HEK293T (cell line): Measurements from ENCODE around the gene CDHR2.

Experiments
- CTCF ChIA-PET: fragments of 350-600 bp; formaldehyde crosslinking; extraction: SDS; loops from one replicate; lab custom pipeline; 2021; ENCODE audit warnings: antibody characterized with exemption, inconsistent platforms; lab: Yijun Ruan, JAX
- POLR2A ChIA-PET: fragments of 350-600 bp; formaldehyde crosslinking; extraction: SDS; loops from one replicate; lab custom pipeline; 2020; ENCODE audit warnings: antibody characterized with exemption, inconsistent platforms; lab: Yijun Ruan, JAX
- DNase-seq: peaks from one replicate; pipeline ENCODE4 v3.0.0; 2012; ENCODE audit warnings: mixed read lengths; ENCODE audit errors: extremely low spot score
- ARNT ChIP-seq: fragments of 450-650 bp; IDR thresholded peaks from 2 replicates; pipeline ENCODE4 v1.6.1; 2017; ENCODE audit warnings: mild to moderate bottlenecking
- BHLHE40 ChIP-seq: fragments of 450-650 bp; IDR thresholded peaks from 2 replicates; pipeline ENCODE4 v1.6.1; 2016; ENCODE audit warnings: mild to moderate bottlenecking, moderate library complexity, borderline replicate concordance
- CTBP1 ChIP-seq: fragments of 450-650 bp; IDR thresholded peaks from 2 replicates; pipeline ENCODE4 v1.6.1; 2016; ENCODE audit warnings: borderline replicate concordance
- ELF4 ChIP-seq: fragments of 450-650 bp; IDR thresholded peaks from 2 replicates; pipeline ENCODE4 v1.6.1; 2017; ENCODE audit warnings: antibody characterized with exemption
- FOXA1 ChIP-seq: fragments of 450-650 bp; IDR thresholded peaks from 2 replicates; pipeline ENCODE4 v1.6.1; 2016; ENCODE audit warnings: mild to moderate bottlenecking
- FOXK2 ChIP-seq: fragments of 450-650 bp; IDR thresholded peaks from 2 replicates; pipeline ENCODE4 v1.6.1; 2016; ENCODE audit warnings: mild to moderate bottlenecking
- FOXM1 ChIP-seq: fragments of 450-650 bp; IDR thresholded peaks from 2 replicates; pipeline ENCODE4 v1.6.1; 2017; ENCODE audit warnings: mild to moderate bottlenecking, borderline replicate concordance
- HDGF ChIP-seq: fragments of 450-650 bp; IDR thresholded peaks from 2 replicates; pipeline ENCODE4 v1.6.1; 2017; ENCODE audit warnings: antibody characterized with exemption, borderline replicate concordance
- L3MBTL2 ChIP-seq: fragments of 450-650 bp; conservative IDR thresholded peaks from 2 replicates; pipeline ENCODE4 v1.6.1; 2016; ENCODE audit warnings: mild to moderate bottlenecking
- LEF1 ChIP-seq: fragments of 450-650 bp; IDR thresholded peaks from 2 replicates; pipeline ENCODE4 v1.6.1; 2017; ENCODE audit warnings: mild to moderate bottlenecking, borderline replicate concordance
- NFRKB ChIP-seq: fragments of 450-650 bp; IDR thresholded peaks from 2 replicates; pipeline ENCODE4 v1.6.1; 2016; ENCODE audit warnings: mild to moderate bottlenecking, moderate library complexity
- PKNOX1 ChIP-seq: fragments of 450-650 bp; IDR thresholded peaks from 2 replicates; pipeline ENCODE4 v1.6.1; 2016
- SP1 ChIP-seq: fragments of 450-650 bp; IDR thresholded peaks from 2 replicates; pipeline ENCODE4 v1.6.1; 2017
- SUZ12 ChIP-seq: fragments of 450-650 bp; IDR thresholded peaks from 2 replicates; pipeline ENCODE4 v1.6.1; 2016; ENCODE audit warnings: mild to moderate bottlenecking
- TARDBP ChIP-seq: fragments of 450-650 bp; IDR thresholded peaks from 2 replicates; pipeline ENCODE4 v1.6.1; 2016
- ZNF384 ChIP-seq: fragments of 450-650 bp; IDR thresholded peaks from 2 replicates; pipeline ENCODE4 v1.6.1; 2016

The CDHR2 gene

DNA sequence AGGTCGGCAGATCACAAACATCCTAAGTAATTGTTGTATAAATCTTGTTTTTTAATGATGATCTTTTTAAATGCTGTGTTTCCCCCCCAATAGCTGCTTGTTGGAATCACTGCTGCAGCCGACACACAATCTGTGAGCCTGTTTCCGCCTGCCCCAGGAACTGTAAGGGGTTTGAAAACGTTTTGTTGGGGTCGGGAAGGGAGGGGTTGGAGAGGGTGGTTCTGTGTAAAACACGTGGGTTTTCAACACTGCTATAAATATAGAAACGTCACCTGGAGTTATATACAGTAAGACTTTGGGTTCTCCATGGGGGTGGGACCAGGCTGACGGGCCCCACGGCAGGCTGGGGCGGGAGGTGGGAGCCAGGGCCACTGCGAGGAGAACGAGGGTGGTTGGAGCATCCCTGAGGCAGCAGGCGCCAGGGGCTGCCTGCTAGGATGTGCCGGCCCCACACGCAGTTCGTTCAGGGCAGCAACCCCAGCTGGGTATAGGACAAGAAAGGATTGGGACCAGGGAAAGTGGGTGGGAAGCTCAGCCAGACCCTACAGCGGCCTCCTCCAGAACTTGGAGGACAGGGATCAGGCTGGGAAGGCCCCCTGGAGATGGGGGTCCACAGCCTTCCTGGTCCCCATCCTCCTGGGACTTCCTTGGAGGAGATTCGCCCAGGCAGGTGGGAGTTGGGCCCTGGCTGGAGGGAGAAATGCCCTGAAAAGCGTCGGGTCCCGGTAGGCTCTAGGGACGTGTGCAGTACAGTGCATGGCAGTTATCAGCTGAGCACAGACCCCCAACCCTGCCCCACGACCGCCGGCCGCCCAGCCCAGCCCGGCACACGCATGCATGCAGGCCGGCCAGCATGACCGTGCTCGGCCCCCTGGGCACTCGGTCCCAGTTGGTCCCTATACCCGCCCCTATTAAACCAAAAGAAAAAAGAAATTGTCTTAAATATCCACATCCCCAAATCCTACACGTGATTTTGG lies 21.6 kb upstream of the CDHR2 start:
- TF ChIP-seq SP1 (no peak), CTBP1 (no peak), FOXA1 (no peak), ZNF384 (no peak), NFRKB (no peak), TARDBP (no peak), PKNOX1 (no peak), ARNT (no peak), FOXM1 (no peak), HDGF (no peak), LEF1 (no peak), ELF4 (no peak), BHLHE40 (no peak), SUZ12 (no peak), L3MBTL2 (no peak), FOXK2 (no peak)
- ChIA-PET POLR2A (interaction anchor here (2.2 kb wide), 1 partner anchor 10 kb away, joined by 9 read pairs; the partner anchor contains the start of gene RNF44), CTCF (no interaction called here)
- DNase-seq: no peak

GRCh38 chr5:176528301-176528700 lies 20.8 kb upstream of the CDHR2 start:
- POLR2A ChIA-PET: interaction anchor here (2.2 kb wide), 1 partner anchor 9 kb away, joined by 9 read pairs; the partner anchor contains the start of gene RNF44
- DNase-seq: no peak
- CTCF ChIA-PET: no interaction called here

DNA sequence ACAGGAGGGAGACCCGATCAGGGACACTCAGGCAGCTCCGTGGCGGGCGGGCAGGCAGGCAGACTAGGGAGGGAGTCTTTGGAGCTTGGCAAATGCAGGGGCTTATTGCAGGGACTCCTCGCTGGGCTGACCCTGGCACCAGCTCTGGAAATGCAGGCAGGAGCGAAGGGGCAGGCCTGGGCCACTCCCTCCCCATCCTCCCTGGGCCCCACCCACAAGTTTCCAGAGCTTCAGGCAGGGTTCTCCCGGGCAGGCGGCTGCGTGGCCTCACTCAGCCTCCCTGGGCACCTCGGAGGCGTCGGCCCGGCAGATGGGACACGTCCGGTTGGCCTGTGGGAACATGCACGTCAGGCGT lies 20.4 kb upstream of the CDHR2 start:
- CTCF ChIA-PET: no interaction called here
- no peak for DNase-seq
- POLR2A ChIA-PET: interaction anchor here (2.2 kb wide), 1 partner anchor 9 kb away, joined by 9 read pairs; the partner anchor contains the start of gene RNF44
- TF ChIP-seq ZNF384 (no peak), LEF1 (no peak), FOXK2 (no peak), ELF4 (no peak), ARNT (no peak)

More at GRCh38 chr5:176528301-176528700, 20.8 kb upstream of the CDHR2 start:
- TF ChIP-seq ARNT: no peak
- TF ChIP-seq HDGF: no peak
- no peak for TF ChIP-seq BHLHE40
- no peak for TF ChIP-seq SP1
- no peak for TF ChIP-seq L3MBTL2
- TF ChIP-seq SUZ12: no peak

DNA sequence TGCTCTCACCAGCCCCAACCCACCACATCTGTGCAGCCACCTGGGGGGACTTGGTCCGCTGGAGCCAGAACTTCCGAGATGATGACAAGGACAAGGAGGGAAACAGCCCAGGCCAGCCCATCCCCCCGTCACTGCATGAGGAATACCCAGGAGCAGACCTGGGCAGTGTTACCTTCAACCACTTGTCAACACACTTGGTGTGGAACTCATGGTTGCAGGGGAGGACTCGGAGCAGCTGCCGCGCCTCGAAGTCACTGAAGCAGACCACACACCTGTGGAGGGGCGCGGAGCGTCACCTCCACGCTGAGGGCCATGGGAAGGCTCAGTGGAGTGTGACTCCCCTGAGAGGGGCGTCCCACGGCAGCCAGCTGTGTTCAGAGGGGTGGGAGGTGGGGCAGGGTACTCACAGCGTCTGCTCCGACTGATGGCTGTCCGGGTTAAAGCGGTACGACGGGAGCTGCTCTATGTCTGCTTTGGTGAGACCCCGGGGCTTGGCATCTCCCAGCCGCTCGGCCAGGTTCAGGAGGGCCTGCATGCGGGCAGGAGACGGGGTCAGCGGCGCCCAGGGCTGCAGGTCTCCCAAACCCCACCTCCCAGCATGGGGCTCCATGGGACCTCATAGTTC lies 19.9 kb upstream of the CDHR2 start:
- no peak for DNase-seq
- CTCF ChIA-PET: no interaction called here
- POLR2A ChIA-PET: interaction anchor here (2.2 kb wide), 1 partner anchor 8 kb away, joined by 9 read pairs; the partner anchor contains the start of gene RNF44
- no peak for TF ChIP-seq ZNF384
- TF ChIP-seq PKNOX1: no peak
- no peak for TF ChIP-seq FOXM1
- TF ChIP-seq HDGF: no peak
- TF ChIP-seq ELF4: no peak
- TF ChIP-seq SP1: no peak
- no peak for TF ChIP-seq BHLHE40
- no peak for TF ChIP-seq FOXA1
- TF ChIP-seq CTBP1: no peak
- no peak for TF ChIP-seq TARDBP
- TF ChIP-seq FOXK2: no peak
- TF ChIP-seq SUZ12: no peak
- TF ChIP-seq NFRKB: no peak
- TF ChIP-seq ARNT: no peak
- no peak for TF ChIP-seq L3MBTL2

DNA sequence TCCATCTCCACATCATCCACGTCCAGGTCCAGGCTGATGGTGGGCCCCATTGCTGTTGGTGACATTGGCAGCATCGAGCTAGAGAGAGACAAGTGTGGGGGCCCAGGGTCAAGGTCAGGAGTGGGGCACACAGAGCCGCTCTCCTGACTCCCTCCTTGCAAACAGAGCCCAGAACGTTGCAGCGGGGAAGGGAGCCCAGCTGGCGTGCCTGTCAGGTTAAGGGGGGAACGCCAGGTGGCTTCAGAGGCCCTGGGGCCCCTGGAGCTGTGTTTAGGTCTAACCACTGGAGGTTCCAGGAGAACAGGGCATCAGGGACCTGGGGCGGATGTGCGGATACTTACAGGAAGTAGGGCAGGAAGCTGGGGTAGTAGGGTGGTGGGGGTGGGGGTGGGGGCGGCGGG lies 19.4 kb upstream of the CDHR2 start:
- DNase-seq: no peak
- CTCF ChIA-PET: no interaction called here
- POLR2A ChIA-PET: no interaction called here
- TF ChIP-seq SP1 (no peak), FOXA1 (no peak), CTBP1 (no peak), LEF1 (no peak), FOXK2 (no peak), BHLHE40 (no peak), TARDBP (no peak), ARNT (no peak), NFRKB (no peak), ELF4 (no peak), FOXM1 (no peak), HDGF (no peak), L3MBTL2 (no peak), PKNOX1 (no peak), ZNF384 (no peak), SUZ12 (no peak)
